GM12878 (cell line): ENCODE data around the gene SPPL3.
A peak's percentile ranks its signal among the peaks of the same experiment; 100 is the strongest.

Experiments used
- BRCA1 ChIP-seq: IDR thresholded peaks from 2 replicates; pipeline ENCODE4 v1.6.1; 2011; ENCODE audit warnings: low read depth, low read length, improper control_type of control experiment
- EP300 ChIP-seq, 2 experiments: fragments of 150-350 bp in 1 of 2; IDR thresholded peaks; 2 replicates each; pipeline ENCODE4 v1.6.1; 2011 to 2012; ENCODE audit warnings: low read depth in 2 of 2, low read length in 2 of 2, borderline replicate concordance in 1 of 2, improper control_type of control experiment in 1 of 2, inconsistent platforms in 1 of 2; ENCODE audit not compliant: control insufficient read depth in 1 of 2
- EZH2 ChIP-seq: IDR thresholded peaks from 2 replicates; pipeline ENCODE4 v1.6.1; 2012; ENCODE audit warnings: low read depth, mild to moderate bottlenecking, control low read depth, inconsistent platforms, low read length, borderline replicate concordance; ENCODE audit not compliant: control insufficient read depth
- JUND ChIP-seq: IDR thresholded peaks from 2 replicates; pipeline ENCODE4 v1.6.1; 2012; ENCODE audit warnings: low read depth, mild to moderate bottlenecking, low read length, improper control_type of control experiment, moderate library complexity
- MXI1 ChIP-seq: fragments of 150-350 bp; IDR thresholded peaks from 2 replicates; pipeline ENCODE4 v1.6.1; 2011; ENCODE audit warnings: low read depth, mild to moderate bottlenecking, inconsistent platforms, low read length, improper control_type of control experiment
- MYC ChIP-seq: IDR thresholded peaks from 2 replicates; pipeline ENCODE4 v1.6.1; 2011; ENCODE audit warnings: mild to moderate bottlenecking, low read length, moderate library complexity, inconsistent platforms; ENCODE audit not compliant: insufficient read depth, insufficient replicate concordance, insufficient read length, severe bottlenecking
- POLR2A ChIP-seq: IDR thresholded peaks from 2 replicates; pipeline ENCODE4 v1.6.1; 2011; ENCODE audit warnings: low read depth, mild to moderate bottlenecking, low read length
- POLR2AphosphoS5 ChIP-seq: IDR thresholded peaks from 2 replicates; pipeline ENCODE4 v1.6.1; 2011; ENCODE audit warnings: mild to moderate bottlenecking, low read length, inconsistent platforms
- RAD21 ChIP-seq: IDR thresholded peaks from 2 replicates; pipeline ENCODE4 v1.6.1; 2011; ENCODE audit warnings: mild to moderate bottlenecking, low read depth, low read length, moderate library complexity; ENCODE audit not compliant: insufficient read depth
- SIN3A ChIP-seq: IDR thresholded peaks from 2 replicates; pipeline ENCODE4 v1.6.1; 2012; ENCODE audit warnings: low read depth, low read length, improper control_type of control experiment
- TAF1 ChIP-seq: IDR thresholded peaks from 2 replicates; pipeline ENCODE4 v1.6.1; 2011; ENCODE audit warnings: mild to moderate bottlenecking, low read depth, low read length, borderline replicate concordance
- TF ChIP-seq, protein P1 (sequence below), 3 experiments: IDR thresholded peaks in 2 of 3; conservative IDR thresholded peaks in 1 of 3; 2 replicates each; pipeline ENCODE4 v1.5.1; 2011; ENCODE audit warnings: low read depth in 3 of 3, low read length in 3 of 3, mild to moderate bottlenecking in 3 of 3, control low read depth in 2 of 3, moderate library complexity in 2 of 3, inconsistent platforms in 1 of 3, mixed read lengths in 1 of 3; ENCODE audit not compliant: control insufficient read depth in 2 of 3, insufficient read depth in 1 of 3; ENCODE audit errors: extremely low read depth in 1 of 3
- TF ChIP-seq, protein P2 (sequence below): IDR thresholded peaks from 2 replicates; pipeline ENCODE4 v1.6.1; 2012; ENCODE audit warnings: mild to moderate bottlenecking, low read depth, low read length
- TF ChIP-seq, protein P3 (sequence below): IDR thresholded peaks from 2 replicates; pipeline ENCODE4 v1.6.1; 2012; ENCODE audit warnings: low read depth, low read length, improper control_type of control experiment

DNA sequence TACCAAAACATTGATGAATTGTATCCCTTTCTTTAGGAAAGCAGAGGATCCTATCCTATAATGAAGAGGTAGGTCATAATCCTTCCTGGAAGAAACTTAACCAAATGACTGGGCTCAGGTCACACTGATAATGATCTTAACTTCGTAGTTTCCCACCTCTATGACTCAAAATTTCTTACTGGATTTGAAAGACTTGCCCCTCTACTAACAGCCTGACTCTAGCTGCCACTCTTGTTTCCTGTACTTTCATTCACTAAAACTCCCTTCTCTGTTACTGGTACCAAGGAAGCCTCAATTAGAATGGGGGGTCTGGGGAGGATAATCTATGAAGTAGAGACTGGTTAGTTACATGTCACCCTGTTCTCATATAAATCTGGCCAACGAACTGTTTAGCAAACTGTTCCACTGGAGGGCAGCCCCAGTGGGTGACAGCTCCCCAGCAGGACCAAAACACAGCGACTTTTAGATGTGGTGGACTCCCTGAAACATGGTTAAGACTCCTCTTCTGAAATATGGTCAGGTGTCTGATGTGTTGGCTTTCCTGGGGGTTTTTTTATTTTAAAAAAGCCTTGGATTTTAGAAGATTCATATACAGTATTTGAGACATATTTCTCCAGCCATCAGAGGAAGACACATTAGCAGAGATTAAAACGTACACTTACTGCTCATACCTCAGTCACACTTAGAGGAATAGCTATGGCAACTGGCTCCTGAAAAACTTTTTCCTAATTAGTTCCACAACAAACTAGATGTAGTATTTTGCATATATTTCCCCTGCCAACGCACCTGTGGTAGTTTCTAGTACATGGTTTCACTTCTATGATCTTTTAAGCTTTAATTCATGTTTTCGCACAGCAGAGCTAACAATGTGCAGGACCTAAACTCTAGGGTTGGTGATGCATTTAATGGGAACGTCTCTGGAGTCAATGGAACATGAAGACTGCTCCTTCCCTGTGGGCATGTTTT, 106.2 kb downstream of the SPPL3 start:
- TF ChIP-seq, protein P1, sequence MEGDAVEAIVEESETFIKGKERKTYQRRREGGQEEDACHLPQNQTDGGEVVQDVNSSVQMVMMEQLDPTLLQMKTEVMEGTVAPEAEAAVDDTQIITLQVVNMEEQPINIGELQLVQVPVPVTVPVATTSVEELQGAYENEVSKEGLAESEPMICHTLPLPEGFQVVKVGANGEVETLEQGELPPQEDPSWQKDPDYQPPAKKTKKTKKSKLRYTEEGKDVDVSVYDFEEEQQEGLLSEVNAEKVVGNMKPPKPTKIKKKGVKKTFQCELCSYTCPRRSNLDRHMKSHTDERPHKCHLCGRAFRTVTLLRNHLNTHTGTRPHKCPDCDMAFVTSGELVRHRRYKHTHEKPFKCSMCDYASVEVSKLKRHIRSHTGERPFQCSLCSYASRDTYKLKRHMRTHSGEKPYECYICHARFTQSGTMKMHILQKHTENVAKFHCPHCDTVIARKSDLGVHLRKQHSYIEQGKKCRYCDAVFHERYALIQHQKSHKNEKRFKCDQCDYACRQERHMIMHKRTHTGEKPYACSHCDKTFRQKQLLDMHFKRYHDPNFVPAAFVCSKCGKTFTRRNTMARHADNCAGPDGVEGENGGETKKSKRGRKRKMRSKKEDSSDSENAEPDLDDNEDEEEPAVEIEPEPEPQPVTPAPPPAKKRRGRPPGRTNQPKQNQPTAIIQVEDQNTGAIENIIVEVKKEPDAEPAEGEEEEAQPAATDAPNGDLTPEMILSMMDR (IDR thresholded peaks at IDR 0.05 in 2 of 3, conservative IDR thresholded peaks at IDR 0.05 in 1 of 3; ENCODE audit: control insufficient read depth in 2 of 3, extremely low read depth in 1 of 3, insufficient read depth in 1 of 3, low read depth in 3 of 3, low read length in 3 of 3), result 0 out of 6 replicates have a peak, but pooled peaks of 2 of the 3 experiments have one; percentile 1 to 5
- TF ChIP-seq POLR2AphosphoS5 (no peak), RAD21 (peak; percentile 32; the same call in 1 of the 2 replicates), EP300 (IDR thresholded peaks at IDR 0.05; ENCODE audit: borderline replicate concordance in 1 of 2, control insufficient read depth in 1 of 2, low read depth in 2 of 2, low read length in 2 of 2) (no peak), EZH2 (no peak), SIN3A (no peak), MYC (no peak), POLR2A (no peak), TAF1 (no peak), MXI1 (no peak), BRCA1 (no peak), JUND (no peak)
- TF ChIP-seq, protein P2, sequence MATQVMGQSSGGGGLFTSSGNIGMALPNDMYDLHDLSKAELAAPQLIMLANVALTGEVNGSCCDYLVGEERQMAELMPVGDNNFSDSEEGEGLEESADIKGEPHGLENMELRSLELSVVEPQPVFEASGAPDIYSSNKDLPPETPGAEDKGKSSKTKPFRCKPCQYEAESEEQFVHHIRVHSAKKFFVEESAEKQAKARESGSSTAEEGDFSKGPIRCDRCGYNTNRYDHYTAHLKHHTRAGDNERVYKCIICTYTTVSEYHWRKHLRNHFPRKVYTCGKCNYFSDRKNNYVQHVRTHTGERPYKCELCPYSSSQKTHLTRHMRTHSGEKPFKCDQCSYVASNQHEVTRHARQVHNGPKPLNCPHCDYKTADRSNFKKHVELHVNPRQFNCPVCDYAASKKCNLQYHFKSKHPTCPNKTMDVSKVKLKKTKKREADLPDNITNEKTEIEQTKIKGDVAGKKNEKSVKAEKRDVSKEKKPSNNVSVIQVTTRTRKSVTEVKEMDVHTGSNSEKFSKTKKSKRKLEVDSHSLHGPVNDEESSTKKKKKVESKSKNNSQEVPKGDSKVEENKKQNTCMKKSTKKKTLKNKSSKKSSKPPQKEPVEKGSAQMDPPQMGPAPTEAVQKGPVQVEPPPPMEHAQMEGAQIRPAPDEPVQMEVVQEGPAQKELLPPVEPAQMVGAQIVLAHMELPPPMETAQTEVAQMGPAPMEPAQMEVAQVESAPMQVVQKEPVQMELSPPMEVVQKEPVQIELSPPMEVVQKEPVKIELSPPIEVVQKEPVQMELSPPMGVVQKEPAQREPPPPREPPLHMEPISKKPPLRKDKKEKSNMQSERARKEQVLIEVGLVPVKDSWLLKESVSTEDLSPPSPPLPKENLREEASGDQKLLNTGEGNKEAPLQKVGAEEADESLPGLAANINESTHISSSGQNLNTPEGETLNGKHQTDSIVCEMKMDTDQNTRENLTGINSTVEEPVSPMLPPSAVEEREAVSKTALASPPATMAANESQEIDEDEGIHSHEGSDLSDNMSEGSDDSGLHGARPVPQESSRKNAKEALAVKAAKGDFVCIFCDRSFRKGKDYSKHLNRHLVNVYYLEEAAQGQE, result no peak
- TF ChIP-seq, protein P3, sequence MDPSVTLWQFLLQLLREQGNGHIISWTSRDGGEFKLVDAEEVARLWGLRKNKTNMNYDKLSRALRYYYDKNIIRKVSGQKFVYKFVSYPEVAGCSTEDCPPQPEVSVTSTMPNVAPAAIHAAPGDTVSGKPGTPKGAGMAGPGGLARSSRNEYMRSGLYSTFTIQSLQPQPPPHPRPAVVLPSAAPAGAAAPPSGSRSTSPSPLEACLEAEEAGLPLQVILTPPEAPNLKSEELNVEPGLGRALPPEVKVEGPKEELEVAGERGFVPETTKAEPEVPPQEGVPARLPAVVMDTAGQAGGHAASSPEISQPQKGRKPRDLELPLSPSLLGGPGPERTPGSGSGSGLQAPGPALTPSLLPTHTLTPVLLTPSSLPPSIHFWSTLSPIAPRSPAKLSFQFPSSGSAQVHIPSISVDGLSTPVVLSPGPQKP, result no peak
